Kidney glomerular epithelial cell (primary cell): ENCODE measurements around the gene ZNF10.

Experiments
- DNase-seq: peaks from one replicate; lab custom pipeline; 2025; lab: John Stamatoyannopoulos, UW

Gene ZNF10

GRCh38 chr12:133201888-133202287 is 71.5 kb downstream of the ZNF10 start:
- no peak for DNase-seq

GRCh38 chr12:133202493-133203343 is 72.3 kb downstream of the ZNF10 start:
- no peak for DNase-seq

- no peak for DNase-seq
These were observed 73.2 kb downstream of the ZNF10 start for GRCh38 chr12:133203344-133204263.

GRCh38 chr12:133204264-133204603 is 73.8 kb downstream of the ZNF10 start:
- DNase-seq, result no peak

GRCh38 chr12:133206390-133206789 is 76.0 kb downstream of the ZNF10 start:
- DNase-seq, result no peak
